Liver (tissue), 9 donors: Measurements from ENCODE around the gene RB1. TPM values are rescaled to one million over a fixed set of nuclear protein-coding genes. Genes with fewer than 3 reads are reported as not detected.

ENCODE experiments used
- DNase-seq: peaks from one replicate; pipeline ENCODE4 v3.0.0-alpha.2; 2017; ENCODE audit warnings: low spot score
- H3K27ac ChIP-seq, 2 donors: one replicate each; pipeline ENCODE4 v1.7.0; 2013; ENCODE audit warnings: inconsistent platforms in 2 of 2, low read length in 2 of 2, control low read depth in 1 of 2, low read depth in 1 of 2, mild to moderate bottlenecking in 1 of 2
- H3K27me3 ChIP-seq, 4 donors: one replicate each; pipeline versions ENCODE4 v1.6.1 to v1.7.0; 2013; ENCODE audit warnings: low read length in 3 of 4, inconsistent platforms in 1 of 4, mild to moderate bottlenecking in 1 of 4, moderate library complexity in 1 of 4; ENCODE audit not compliant: control insufficient read depth in 4 of 4, insufficient read depth in 4 of 4
- H3K36me3 ChIP-seq, 4 donors: one replicate each; pipeline versions ENCODE4 v1.6.1 to v1.7.0; 2013; ENCODE audit warnings: low read length in 3 of 4, mild to moderate bottlenecking in 3 of 4, low read depth in 1 of 4, moderate library complexity in 1 of 4; ENCODE audit not compliant: control insufficient read depth in 4 of 4, insufficient read depth in 3 of 4
- H3K4me1 ChIP-seq, 4 donors: one replicate each; pipeline versions ENCODE4 v1.6.1 to v1.7.0; 2013; ENCODE audit warnings: low read length in 3 of 4, mild to moderate bottlenecking in 3 of 4, moderate library complexity in 1 of 4; ENCODE audit not compliant: control insufficient read depth in 4 of 4, insufficient read depth in 4 of 4
- H3K4me3 ChIP-seq, 3 donors: one replicate each; pipeline versions ENCODE4 v1.6.1 to v1.7.0; 2013; ENCODE audit warnings: low read length in 3 of 3, control low read depth in 1 of 3, low read depth in 1 of 3, mild to moderate bottlenecking in 1 of 3
- H3K9ac ChIP-seq, 2 donors: one replicate each; pipeline ENCODE4 v1.7.0; 2013; ENCODE audit warnings: low read length in 2 of 2, mild to moderate bottlenecking in 2 of 2, moderate library complexity in 2 of 2, control low read depth in 1 of 2, low read depth in 1 of 2
- H3K9me3 ChIP-seq, 4 donors: one replicate each; pipeline versions ENCODE4 v1.6.1 to v1.7.0; 2013; ENCODE audit warnings: low read length in 3 of 4; ENCODE audit not compliant: control insufficient read depth in 4 of 4
- EGR1 ChIP-seq, 2 donors: IDR thresholded peaks; 2 replicates each; pipeline ENCODE4 v1.6.1; 2016 to 2018; ENCODE audit warnings: antibody characterized with exemption in 2 of 2, low read depth in 2 of 2
- FOXA1 ChIP-seq: IDR thresholded peaks from 2 replicates; pipeline ENCODE4 v1.6.1; 2016; ENCODE audit warnings: antibody characterized with exemption
- FOXA2 ChIP-seq: IDR thresholded peaks from 2 replicates; pipeline ENCODE4 v1.6.1; 2016; ENCODE audit warnings: antibody characterized with exemption
- GABPA ChIP-seq, 2 donors: IDR thresholded peaks in 1 of 2; conservative IDR thresholded peaks in 1 of 2; 2 replicates each; pipeline ENCODE4 v1.6.1; 2016; ENCODE audit warnings: antibody characterized with exemption in 2 of 2, mild to moderate bottlenecking in 1 of 2, moderate library complexity in 1 of 2
- HNF4A ChIP-seq, 2 donors: conservative IDR thresholded peaks; 2 replicates each; pipeline ENCODE4 v1.6.1; 2016; ENCODE audit warnings: antibody characterized with exemption in 2 of 2, mild to moderate bottlenecking in 2 of 2
- HNF4G ChIP-seq: IDR thresholded peaks from 2 replicates; pipeline ENCODE4 v1.6.1; 2016; ENCODE audit warnings: antibody characterized with exemption
- JUND ChIP-seq, 2 donors: IDR thresholded peaks; 2 replicates each; pipeline ENCODE4 v1.6.1; 2016; ENCODE audit warnings: antibody characterized with exemption in 2 of 2
- NR2F2 ChIP-seq: IDR thresholded peaks from 2 replicates; pipeline ENCODE4 v1.6.1; 2016; ENCODE audit warnings: antibody characterized with exemption
- RAD21 ChIP-seq, 2 donors: IDR thresholded peaks; 2 replicates each; pipeline ENCODE4 v1.6.1; 2016; ENCODE audit warnings: antibody characterized with exemption in 2 of 2, mild to moderate bottlenecking in 2 of 2
- RXRA ChIP-seq, 2 donors: IDR thresholded peaks; 2 replicates each; pipeline ENCODE4 v1.6.1; 2017 to 2018; ENCODE audit warnings: antibody characterized with exemption in 2 of 2, mild to moderate bottlenecking in 1 of 2
- SP1 ChIP-seq: IDR thresholded peaks from 2 replicates; pipeline ENCODE4 v1.6.1; 2018; ENCODE audit warnings: antibody characterized with exemption, mild to moderate bottlenecking
- TAF1 ChIP-seq: conservative IDR thresholded peaks from 2 replicates; pipeline ENCODE4 v1.6.1; 2016; ENCODE audit warnings: antibody characterized with exemption, mild to moderate bottlenecking
- YY1 ChIP-seq: IDR thresholded peaks from 2 replicates; pipeline ENCODE4 v1.6.1; 2016; ENCODE audit warnings: antibody characterized with exemption, mild to moderate bottlenecking
- WGBS: extraction: QIAGEN DNeasy Blood & Tissue Kit; methylation state at CpG from one replicate; pipeline ENCODE4 v1.1.7; 2013; 5-methylcytosine and 5-hydroxymethylcytosine counted together
- polyA plus RNA-seq, 2 donors: library from polyadenylated mRNA; stranded (reverse) in 1 of 2; unstranded in 1 of 2; fragments of 200-250 nt in 1 of 2; fragments of >200 nt in 1 of 2; fragmentation: Nextera tagmentation in 1 of 2; extraction: Ambion mirVana in 1 of 2; gene quantifications; one replicate each; pipeline versions ENCODE4 v1.2.1 to v1.2.3, GENCODE V29; 2013 to 2015
- total RNA-seq, 2 donors: library from RNA; depleted of rRNA; stranded (reverse); fragments of >200 nt; gene quantifications; one replicate each; pipeline ENCODE4 v1.2.3, GENCODE V29; 2014
- TF ChIP-seq, protein P1 (sequence below): IDR thresholded peaks from 2 replicates; pipeline ENCODE4 v1.6.1; 2016; ENCODE audit warnings: antibody characterized with exemption
- TF ChIP-seq, protein P2 (sequence below): fragments of 150-350 bp; IDR thresholded peaks from 2 replicates; pipeline ENCODE4 v1.5.1; 2017; ENCODE audit warnings: improper control_type of control experiment, low read depth, low read length; ENCODE audit not compliant: missing input control
- TF ChIP-seq, protein P3 (sequence below): IDR thresholded peaks from 2 replicates; pipeline ENCODE4 v1.6.1; 2016; ENCODE audit warnings: antibody characterized with exemption
- TF ChIP-seq, protein P4 (sequence below): IDR thresholded peaks from 2 replicates; pipeline ENCODE4 v1.6.1; 2016; ENCODE audit warnings: antibody characterized with exemption
- TF ChIP-seq, protein P5 (sequence below): IDR thresholded peaks from 2 replicates; pipeline ENCODE4 v1.6.1; 2016; ENCODE audit warnings: antibody characterized with exemption, mild to moderate bottlenecking
- donor health status: healthy.
- donor health status: healthy.
- donor health status: healthy.
- donor health status: healthy.
- donor health status: healthy.

RB1 gene
- total and polyA plus RNA-seq, 4 donors: 6.6 to 30.6 (median 8.9) TPM

DNA sequence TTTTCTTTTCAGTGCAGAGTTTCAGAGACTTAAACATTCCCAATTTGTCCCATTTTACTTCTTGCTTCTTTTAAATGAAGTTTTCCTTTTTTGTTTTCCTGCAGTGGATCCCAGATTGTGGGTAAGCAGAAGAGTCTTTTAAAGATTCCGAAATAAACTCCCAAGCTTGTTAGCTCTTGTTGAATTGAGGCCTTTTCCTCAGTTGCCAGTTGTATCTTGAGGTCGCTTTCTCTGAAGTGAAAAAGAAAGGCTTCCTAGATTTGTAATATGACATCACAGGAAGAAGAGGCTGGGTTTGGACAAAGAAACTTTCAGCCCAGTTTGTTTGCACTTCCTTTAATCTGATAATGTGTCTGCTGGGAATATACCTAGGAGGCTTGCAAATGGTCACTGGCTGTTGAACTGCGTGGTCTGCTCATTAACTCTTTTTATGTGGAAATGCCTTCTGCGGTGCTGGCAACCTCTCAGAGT is 109.4 kb downstream of the RB1 start, which contains the start of gene LPAR6:
TSS of gene LPAR6 (minus strand) at position 233 of the 471 bp plus-strand sequence. CDS start 690 bp downstream, outside the sequence.
- 31% methylated on average over 4 of the region's 4 CpGs for whole genome bisulfite sequencing
- no peak for TF ChIP-seq FOXA2
- TF ChIP-seq RAD21 (IDR thresholded peaks at IDR 0.05): peak; percentile 39 to 52
- TF ChIP-seq HNF4A (conservative IDR thresholded peaks at IDR 0.05): no peak
- no peak for TF ChIP-seq HNF4G
- TF ChIP-seq EGR1 (IDR thresholded peaks at IDR 0.05; ENCODE audit: low read depth in 2 of 2): no peak
- TF ChIP-seq FOXA1: no peak
- TF ChIP-seq, protein P1, sequence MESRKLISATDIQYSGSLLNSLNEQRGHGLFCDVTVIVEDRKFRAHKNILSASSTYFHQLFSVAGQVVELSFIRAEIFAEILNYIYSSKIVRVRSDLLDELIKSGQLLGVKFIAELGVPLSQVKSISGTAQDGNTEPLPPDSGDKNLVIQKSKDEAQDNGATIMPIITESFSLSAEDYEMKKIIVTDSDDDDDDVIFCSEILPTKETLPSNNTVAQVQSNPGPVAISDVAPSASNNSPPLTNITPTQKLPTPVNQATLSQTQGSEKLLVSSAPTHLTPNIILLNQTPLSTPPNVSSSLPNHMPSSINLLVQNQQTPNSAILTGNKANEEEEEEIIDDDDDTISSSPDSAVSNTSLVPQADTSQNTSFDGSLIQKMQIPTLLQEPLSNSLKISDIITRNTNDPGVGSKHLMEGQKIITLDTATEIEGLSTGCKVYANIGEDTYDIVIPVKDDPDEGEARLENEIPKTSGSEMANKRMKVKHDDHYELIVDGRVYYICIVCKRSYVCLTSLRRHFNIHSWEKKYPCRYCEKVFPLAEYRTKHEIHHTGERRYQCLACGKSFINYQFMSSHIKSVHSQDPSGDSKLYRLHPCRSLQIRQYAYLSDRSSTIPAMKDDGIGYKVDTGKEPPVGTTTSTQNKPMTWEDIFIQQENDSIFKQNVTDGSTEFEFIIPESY: no peak
- TF ChIP-seq RXRA (IDR thresholded peaks at IDR 0.05): peak; percentile 23 to 38
- TF ChIP-seq, protein P2, sequence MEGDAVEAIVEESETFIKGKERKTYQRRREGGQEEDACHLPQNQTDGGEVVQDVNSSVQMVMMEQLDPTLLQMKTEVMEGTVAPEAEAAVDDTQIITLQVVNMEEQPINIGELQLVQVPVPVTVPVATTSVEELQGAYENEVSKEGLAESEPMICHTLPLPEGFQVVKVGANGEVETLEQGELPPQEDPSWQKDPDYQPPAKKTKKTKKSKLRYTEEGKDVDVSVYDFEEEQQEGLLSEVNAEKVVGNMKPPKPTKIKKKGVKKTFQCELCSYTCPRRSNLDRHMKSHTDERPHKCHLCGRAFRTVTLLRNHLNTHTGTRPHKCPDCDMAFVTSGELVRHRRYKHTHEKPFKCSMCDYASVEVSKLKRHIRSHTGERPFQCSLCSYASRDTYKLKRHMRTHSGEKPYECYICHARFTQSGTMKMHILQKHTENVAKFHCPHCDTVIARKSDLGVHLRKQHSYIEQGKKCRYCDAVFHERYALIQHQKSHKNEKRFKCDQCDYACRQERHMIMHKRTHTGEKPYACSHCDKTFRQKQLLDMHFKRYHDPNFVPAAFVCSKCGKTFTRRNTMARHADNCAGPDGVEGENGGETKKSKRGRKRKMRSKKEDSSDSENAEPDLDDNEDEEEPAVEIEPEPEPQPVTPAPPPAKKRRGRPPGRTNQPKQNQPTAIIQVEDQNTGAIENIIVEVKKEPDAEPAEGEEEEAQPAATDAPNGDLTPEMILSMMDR: no peak
- TF ChIP-seq NR2F2: peak; percentile 41
- TF ChIP-seq, protein P3, sequence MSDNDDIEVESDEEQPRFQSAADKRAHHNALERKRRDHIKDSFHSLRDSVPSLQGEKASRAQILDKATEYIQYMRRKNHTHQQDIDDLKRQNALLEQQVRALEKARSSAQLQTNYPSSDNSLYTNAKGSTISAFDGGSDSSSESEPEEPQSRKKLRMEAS: peak; percentile 19
- TF ChIP-seq YY1: peak; percentile 44
- TF ChIP-seq GABPA (IDR thresholded peaks at IDR 0.05 in 1 of 2, conservative IDR thresholded peaks at IDR 0.05 in 1 of 2): peak; percentile 37 to 53
- peak; percentile 53 for TF ChIP-seq SP1
- TF ChIP-seq, protein P4, sequence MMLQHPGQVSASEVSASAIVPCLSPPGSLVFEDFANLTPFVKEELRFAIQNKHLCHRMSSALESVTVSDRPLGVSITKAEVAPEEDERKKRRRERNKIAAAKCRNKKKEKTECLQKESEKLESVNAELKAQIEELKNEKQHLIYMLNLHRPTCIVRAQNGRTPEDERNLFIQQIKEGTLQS: no peak
- TF ChIP-seq, protein P5, sequence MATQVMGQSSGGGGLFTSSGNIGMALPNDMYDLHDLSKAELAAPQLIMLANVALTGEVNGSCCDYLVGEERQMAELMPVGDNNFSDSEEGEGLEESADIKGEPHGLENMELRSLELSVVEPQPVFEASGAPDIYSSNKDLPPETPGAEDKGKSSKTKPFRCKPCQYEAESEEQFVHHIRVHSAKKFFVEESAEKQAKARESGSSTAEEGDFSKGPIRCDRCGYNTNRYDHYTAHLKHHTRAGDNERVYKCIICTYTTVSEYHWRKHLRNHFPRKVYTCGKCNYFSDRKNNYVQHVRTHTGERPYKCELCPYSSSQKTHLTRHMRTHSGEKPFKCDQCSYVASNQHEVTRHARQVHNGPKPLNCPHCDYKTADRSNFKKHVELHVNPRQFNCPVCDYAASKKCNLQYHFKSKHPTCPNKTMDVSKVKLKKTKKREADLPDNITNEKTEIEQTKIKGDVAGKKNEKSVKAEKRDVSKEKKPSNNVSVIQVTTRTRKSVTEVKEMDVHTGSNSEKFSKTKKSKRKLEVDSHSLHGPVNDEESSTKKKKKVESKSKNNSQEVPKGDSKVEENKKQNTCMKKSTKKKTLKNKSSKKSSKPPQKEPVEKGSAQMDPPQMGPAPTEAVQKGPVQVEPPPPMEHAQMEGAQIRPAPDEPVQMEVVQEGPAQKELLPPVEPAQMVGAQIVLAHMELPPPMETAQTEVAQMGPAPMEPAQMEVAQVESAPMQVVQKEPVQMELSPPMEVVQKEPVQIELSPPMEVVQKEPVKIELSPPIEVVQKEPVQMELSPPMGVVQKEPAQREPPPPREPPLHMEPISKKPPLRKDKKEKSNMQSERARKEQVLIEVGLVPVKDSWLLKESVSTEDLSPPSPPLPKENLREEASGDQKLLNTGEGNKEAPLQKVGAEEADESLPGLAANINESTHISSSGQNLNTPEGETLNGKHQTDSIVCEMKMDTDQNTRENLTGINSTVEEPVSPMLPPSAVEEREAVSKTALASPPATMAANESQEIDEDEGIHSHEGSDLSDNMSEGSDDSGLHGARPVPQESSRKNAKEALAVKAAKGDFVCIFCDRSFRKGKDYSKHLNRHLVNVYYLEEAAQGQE: peak; percentile 48
- peak; percentile 85 for TF ChIP-seq TAF1
- peak; percentile 26 to 66 for TF ChIP-seq JUND (IDR thresholded peaks at IDR 0.05)
- H3K4me3 ChIP-seq: peak within 1 kb of the TSS; percentile 42 to 94 (median 75)
- H3K27me3 ChIP-seq: no peaks in the 10 kb centered on the region
- no peaks in the 10 kb centered on the region for H3K9me3 ChIP-seq
- H3K27ac ChIP-seq: peak within 1 kb of the TSS; percentile 33 to 45
- H3K4me1 ChIP-seq: no peaks in the 10 kb centered on the region
- peak within 1 kb of the TSS; percentile 69 to 81 for H3K9ac ChIP-seq
- no peak for DNase-seq
- H3K36me3 ChIP-seq: peaks cover 0 to 2% (median 0%) of the 10 kb centered on the region in 4 donors
